ENCODE results near the gene MANEAL.

The MANEAL gene

DNA sequence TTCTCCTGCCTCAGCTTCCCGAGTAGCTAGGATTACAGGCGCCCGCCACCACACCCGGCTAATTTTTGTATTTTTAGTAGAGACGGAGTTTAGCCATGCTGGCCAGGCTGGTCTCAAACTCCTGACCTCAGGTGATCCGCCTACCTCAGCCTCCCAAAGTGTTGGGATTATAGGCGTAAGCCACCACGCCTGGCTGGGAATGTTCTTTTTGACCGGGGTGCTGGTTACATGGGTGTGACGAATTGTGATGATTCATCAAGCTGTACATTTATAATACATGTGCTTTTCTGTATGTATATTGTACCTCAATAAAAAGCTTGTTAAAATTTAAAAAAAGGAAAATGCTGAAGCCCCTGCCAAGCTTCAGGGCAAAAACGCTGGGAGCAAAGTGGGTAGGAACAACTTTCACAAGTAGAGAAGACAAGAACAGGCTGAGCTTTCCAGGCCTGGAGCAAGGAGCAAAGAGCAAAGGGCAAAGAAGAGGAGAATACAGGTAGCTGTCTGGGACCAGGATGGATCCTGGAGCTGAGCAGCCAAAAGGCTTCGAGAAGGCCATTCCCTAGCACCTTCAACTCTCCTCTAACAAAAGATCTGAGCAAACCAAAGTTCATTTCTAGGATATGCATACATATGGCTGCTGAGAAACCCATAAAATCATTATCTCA lies 34.9 kb downstream of the MANEAL start:
- DNase-seq (ENCODE audit: low spot score), result no peak

DNA sequence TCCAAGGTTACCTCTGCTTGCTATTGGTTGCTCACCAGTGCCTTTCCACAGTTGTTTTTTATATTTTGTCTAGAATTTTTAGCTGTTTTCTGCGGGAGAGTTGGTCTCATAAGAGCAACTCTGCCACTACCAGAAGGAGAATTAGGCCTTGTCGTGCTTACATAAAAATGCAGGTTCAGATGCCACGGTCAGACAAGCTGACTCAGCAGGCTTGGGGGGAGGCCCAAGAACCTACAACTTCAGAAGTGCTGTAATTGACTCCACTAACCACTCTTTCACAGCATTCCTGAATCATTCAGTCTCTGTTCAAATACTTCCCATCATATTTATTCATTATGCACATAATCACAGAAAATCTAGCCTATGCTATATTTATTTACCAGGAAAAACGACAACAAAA lies 37.5 kb downstream of the MANEAL start:
- DNase-seq (ENCODE audit: low spot score), result no peak

GRCh38 chr1:37831809-37832208 lies 38.2 kb downstream of the MANEAL start:
- no peak for DNase-seq (ENCODE audit: low spot score)

DNA sequence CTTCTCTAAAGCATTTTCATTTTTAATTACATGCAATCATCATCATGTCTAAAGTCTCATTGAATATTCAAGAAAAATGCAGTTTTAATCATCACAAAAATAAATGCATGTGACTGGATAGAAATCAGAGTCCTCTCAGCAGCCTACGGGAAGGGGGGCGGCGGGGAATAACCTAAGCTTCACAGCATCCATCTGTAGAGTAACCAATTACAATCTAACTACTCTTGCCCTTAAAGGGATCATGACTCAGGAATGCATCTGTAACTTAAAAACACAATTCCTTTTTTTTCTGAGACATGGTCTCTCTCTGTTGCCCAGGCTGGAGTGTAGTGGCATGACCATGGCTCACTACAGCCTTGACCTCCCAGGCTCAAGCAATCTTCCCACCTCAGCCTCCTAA lies 43.1 kb downstream of the MANEAL start:
- DNase-seq (ENCODE audit: low spot score), result no peak

DNA sequence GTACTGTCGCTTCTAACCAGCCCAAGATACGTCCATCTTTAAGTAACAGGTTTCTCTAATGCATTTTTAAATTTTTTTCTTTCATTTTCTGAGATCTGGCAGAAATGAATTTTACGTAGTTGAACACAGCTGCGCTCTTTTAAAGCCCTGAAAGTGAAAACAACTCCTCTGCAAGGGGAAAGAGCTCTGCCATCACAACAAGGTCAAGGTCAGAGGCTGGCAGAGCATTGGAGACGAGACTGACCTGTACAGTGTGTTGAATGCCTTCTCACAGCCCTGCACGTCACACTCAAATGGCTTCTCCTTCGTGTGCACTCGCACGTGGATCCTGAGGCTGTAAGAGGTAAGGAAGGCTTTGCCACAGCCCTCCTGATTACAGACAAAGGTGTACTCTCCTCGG lies 46.0 kb downstream of the MANEAL start:
- DNase-seq (ENCODE audit: low spot score), result no peak

- no peak for DNase-seq (ENCODE audit: low spot score)
These were observed 47.1 kb downstream of the MANEAL start for GRCh38 chr1:37840711-37841110.

DNA sequence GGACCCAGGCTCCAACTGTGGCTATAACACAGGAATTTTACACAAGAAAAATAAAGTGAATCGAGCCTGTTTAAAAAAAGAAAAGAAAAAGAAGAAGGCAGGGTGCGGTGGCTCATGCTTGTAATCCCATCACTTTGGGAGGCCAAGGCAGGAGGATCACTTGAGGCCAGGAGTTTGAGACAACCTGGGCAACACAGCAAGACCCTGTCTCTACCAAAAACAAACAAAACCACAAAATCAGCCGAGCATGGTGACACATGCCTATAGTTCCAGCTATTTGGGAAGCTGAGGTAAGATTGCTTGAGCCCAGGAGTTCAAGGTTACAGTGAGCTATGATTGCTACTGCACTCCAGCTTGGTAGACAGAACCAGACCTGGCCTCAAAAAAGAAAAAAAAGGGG lies 48.0 kb downstream of the MANEAL start:
- DNase-seq (ENCODE audit: low spot score), result no peak

DNA sequence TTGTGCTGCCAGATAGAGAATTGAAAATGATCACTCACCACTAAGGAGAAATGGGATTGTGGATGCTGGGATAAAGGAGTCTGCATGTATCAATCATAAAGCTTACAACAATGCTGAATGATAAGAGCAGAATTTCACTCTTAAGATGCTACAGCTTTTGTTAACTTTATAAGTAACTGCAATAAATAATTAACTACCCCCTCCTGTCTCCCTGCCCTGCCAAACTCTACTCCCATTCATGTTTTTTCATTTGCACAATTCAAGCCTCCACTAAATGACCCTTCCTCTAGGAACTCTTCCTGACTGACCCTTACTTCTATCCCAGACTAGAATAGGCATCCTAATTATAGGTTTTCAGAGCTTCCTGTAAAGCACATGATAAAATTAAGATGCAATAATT lies 50.9 kb downstream of the MANEAL start:
- no peak for DNase-seq (ENCODE audit: low spot score)

DNA sequence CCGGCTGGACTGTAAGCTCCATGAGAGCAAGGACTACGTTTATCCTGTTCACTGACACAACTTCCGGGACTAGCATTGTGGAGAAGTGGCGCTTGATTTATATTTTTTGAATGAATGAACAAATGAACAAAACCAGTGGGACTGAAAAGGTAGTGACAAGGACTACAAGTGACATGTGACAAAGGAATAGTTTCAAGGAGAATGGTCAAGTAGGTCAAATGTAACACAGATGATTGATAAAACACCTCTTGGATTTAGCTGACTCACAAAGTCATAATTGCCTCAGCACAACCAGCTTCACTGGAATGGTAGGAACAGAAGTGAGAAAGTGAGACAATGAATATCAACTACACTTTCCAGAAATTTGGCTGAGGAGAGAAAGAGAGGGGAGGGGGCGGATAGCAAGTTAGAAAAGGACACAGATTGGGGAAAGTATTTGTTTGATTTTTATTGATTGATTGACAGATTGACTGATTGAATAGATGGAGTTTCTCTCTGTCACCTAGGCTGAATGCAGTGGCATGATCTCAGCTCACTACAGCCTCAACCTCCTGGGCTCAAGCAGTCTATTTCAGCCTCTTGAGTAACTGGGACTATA lies 51.5 kb downstream of the MANEAL start:
- DNase-seq (ENCODE audit: low spot score), result no peak

DNA sequence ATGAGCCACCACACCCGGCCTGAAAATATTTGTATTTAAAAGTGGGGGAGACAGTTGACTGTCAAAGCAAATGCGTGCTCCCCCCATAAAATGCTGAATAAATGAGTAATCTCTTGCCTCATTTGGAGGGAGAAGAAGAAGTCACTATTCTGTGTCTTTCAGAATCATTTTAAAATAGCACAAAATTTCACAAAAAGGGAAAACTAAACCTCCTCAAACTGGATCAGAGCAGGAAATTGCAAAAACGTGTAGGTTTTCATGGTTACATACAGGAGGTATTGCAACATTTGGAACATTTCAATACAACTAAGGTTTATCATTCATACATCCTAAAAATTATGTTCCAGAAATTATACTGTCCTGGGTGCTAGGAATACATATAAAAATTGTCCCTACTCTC lies 52.1 kb downstream of the MANEAL start:
- no peak for DNase-seq (ENCODE audit: low spot score)

GRCh38 chr1:37846647-37847339 lies 53.1 kb downstream of the MANEAL start:
- DNase-seq (ENCODE audit: low spot score), result no peak

DNA sequence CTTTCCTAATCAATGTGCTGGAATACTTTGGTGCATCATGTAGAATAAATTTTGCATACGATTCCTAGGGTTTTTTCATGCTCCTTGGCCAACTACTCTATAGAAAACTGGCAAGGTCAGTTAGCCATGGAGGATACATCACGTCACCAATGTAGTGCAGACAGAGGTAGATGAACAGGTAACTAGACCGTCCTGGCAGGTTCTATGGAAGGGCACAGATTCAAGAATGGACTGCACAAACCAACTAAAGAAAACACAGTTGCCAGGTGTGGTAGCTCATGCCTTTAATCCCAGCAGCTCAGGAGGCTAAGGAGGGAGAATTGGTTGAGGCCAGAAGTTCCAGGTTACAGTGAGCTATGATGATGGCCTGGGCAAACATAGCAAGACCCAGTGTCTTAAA lies 55.8 kb downstream of the MANEAL start:
- DNase-seq (ENCODE audit: low spot score), result no peak

DNA sequence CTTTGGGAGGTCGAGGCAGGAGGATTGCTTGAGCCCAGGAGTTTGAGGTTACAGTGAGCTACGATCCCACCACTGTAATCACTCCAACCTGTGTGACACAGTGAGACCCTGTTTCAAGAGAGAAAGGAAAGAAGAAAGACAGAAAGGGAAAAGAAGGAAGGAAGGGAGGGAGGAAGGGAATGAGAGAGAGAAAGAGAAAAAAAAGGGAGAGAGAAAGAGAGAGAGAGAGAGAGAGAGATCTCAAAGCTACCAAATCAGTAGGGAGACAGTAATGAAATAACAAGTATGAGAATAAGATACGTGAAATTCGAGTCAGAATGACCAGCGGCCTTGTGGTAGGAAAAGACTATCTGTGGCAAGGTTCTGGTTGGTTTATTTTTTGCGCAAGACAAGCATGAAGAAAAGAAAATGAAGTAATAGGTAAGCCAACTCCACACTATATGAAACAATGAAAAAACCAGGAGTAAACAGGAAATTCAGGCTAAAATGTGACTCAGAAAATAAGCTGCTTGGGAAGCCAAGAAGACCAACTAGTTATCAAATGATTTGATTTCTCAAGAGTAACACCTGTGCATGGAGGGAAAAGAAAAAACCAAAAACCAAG lies 56.8 kb downstream of the MANEAL start:
- DNase-seq (ENCODE audit: low spot score), result no peak

Data from RKO (cell line).